CD14-positive monocyte (primary cell): ENCODE results near the gene NCOR2. TPM values are rescaled to one million over a fixed set of nuclear protein-coding genes. Genes with fewer than 3 reads are reported as not detected.
A peak's percentile ranks its signal among the peaks of the same experiment; 100 is the strongest.

ENCODE experiments used
- DNase-seq, 3 donors: peaks; one replicate each; pipeline ENCODE4 v3.0.0-alpha.2; 2011 to 2022
- H2AFZ ChIP-seq: 2 replicates; pipeline ENCODE4 v1.6.0; 2012; ENCODE audit warnings: mild to moderate bottlenecking, low read depth, low read length, inconsistent platforms; ENCODE audit not compliant: insufficient read depth, poor library complexity, severe bottlenecking
- H3K27ac ChIP-seq, 2 donors: 1 replicate in 1 of 2; 2 replicates in 1 of 2; pipeline ENCODE4 v1.5.1; 2012 to 2013; ENCODE audit warnings: low read length in 2 of 2, control low read depth in 1 of 2, inconsistent platforms in 1 of 2, low read depth in 1 of 2, mild to moderate bottlenecking in 1 of 2
- H3K27me3 ChIP-seq, 2 donors: one replicate each; pipeline versions ENCODE4 v1.6.0 to v1.6.1; 2011 to 2013; ENCODE audit warnings: low read length in 2 of 2; ENCODE audit not compliant: control insufficient read depth in 2 of 2, insufficient read depth in 2 of 2
- H3K36me3 ChIP-seq, 2 donors: replicated peaks in 1 of 2; 1 replicate in 1 of 2; 2 replicates in 1 of 2; pipeline versions ENCODE4 v1.5.1 to v1.6.1; 2012 to 2013; ENCODE audit warnings: low read length in 2 of 2, control low read depth in 1 of 2, inconsistent platforms in 1 of 2, mild to moderate bottlenecking in 1 of 2; ENCODE audit not compliant: insufficient read depth in 2 of 2, control insufficient read depth in 1 of 2
- H3K4me1 ChIP-seq, 2 donors: 1 replicate in 1 of 2; 2 replicates in 1 of 2; pipeline versions ENCODE4 v1.5.1 to v1.6.1; 2012 to 2013; ENCODE audit warnings: low read length in 2 of 2, control low read depth in 1 of 2, inconsistent platforms in 1 of 2, mild to moderate bottlenecking in 1 of 2, moderate library complexity in 1 of 2; ENCODE audit not compliant: insufficient read depth in 2 of 2, control insufficient read depth in 1 of 2
- H3K4me2 ChIP-seq: replicated peaks from 2 replicates; pipeline ENCODE3; 2012; ENCODE audit warnings: low read length, moderate library complexity, mild to moderate bottlenecking; ENCODE audit not compliant: poor library complexity, severe bottlenecking; ENCODE audit errors: extremely low read depth
- H3K4me3 ChIP-seq, 3 experiments: fragments of 200-600 bp in 1 of 3; sonication (generic) in 1 of 3; replicated peaks in 1 of 3; 1 replicate in 2 of 3; 2 replicates in 1 of 3; pipeline ENCODE4 v1.5.1; 2011 to 2013; ENCODE audit warnings: low read length in 3 of 3, mild to moderate bottlenecking in 3 of 3, control low read depth in 2 of 3, low read depth in 2 of 3, inconsistent platforms in 1 of 3, moderate library complexity in 1 of 3
- H3K79me2 ChIP-seq: 2 replicates; pipeline ENCODE4 v1.6.0; 2012; ENCODE audit warnings: mild to moderate bottlenecking, control low read depth, inconsistent platforms, low read length, moderate library complexity; ENCODE audit not compliant: insufficient read depth
- H3K9ac ChIP-seq: 2 replicates; pipeline ENCODE4 v1.6.0; 2017; ENCODE audit warnings: low read length, mild to moderate bottlenecking; ENCODE audit not compliant: insufficient read depth, poor library complexity, severe bottlenecking
- H3K9me3 ChIP-seq, 2 donors: replicated peaks in 1 of 2; 1 replicate in 1 of 2; 2 replicates in 1 of 2; pipeline versions ENCODE4 v1.5.1 to v1.6.1; 2012 to 2013; ENCODE audit warnings: low read length in 2 of 2, control low read depth in 1 of 2; ENCODE audit not compliant: control insufficient read depth in 1 of 2, insufficient read depth in 1 of 2
- H4K20me1 ChIP-seq: 2 replicates; pipeline ENCODE4 v1.6.0; 2012; ENCODE audit warnings: mild to moderate bottlenecking, low read length, control low read depth, moderate library complexity; ENCODE audit not compliant: insufficient read depth
- H3K27ac Mint-ChIP-seq, 7 donors: one replicate each; pipeline ENCODE4 v1.8.0; 2020; ENCODE audit warnings: mild to moderate bottlenecking in 7 of 7, mixed read lengths in 7 of 7, moderate library complexity in 6 of 7, inconsistent platforms in 2 of 7
- H3K27me3 Mint-ChIP-seq, 3 donors: one replicate each; pipeline ENCODE4 v1.8.0; 2021 to 2022; ENCODE audit warnings: low read depth in 3 of 3, mild to moderate bottlenecking in 3 of 3, mixed read lengths in 3 of 3, moderate library complexity in 3 of 3, inconsistent platforms in 1 of 3
- H3K36me3 Mint-ChIP-seq, 2 donors: one replicate each; pipeline ENCODE4 v1.8.0; 2020; ENCODE audit warnings: mixed read lengths in 2 of 2, inconsistent platforms in 1 of 2, mild to moderate bottlenecking in 1 of 2
- H3K4me1 Mint-ChIP-seq: one replicate; pipeline ENCODE4 v1.8.0; 2020; ENCODE audit warnings: mild to moderate bottlenecking, mixed read lengths
- H3K4me3 Mint-ChIP-seq, 2 donors: one replicate each; pipeline ENCODE4 v1.8.0; 2020; ENCODE audit warnings: mild to moderate bottlenecking in 2 of 2, mixed read lengths in 2 of 2, moderate library complexity in 1 of 2
- H3K9me3 Mint-ChIP-seq, 7 donors: one replicate each; pipeline ENCODE4 v1.8.0; 2020 to 2022; ENCODE audit warnings: mixed read lengths in 7 of 7, mild to moderate bottlenecking in 6 of 7, moderate library complexity in 6 of 7, inconsistent platforms in 2 of 7
- CTCF ChIP-seq: fragments of 200-600 bp; IDR thresholded peaks from one replicate; pipeline ENCODE4 v1.8.0; 2022; ENCODE audit warnings: antibody characterized with exemption, mild to moderate bottlenecking
- WGBS: methylation state at CpG from one replicate; pipeline ENCODE4 v1.1.5; 2013; ENCODE audit warnings: missing lambda C conversion rate; ENCODE audit not compliant: insufficient coverage; 5-methylcytosine and 5-hydroxymethylcytosine counted together
- intact Hi-C, 2 donors: fragments of 100-400 bp; cut with micrococcal nuclease; formaldehyde crosslinking; loops; one replicate each; pipeline versions ENCODE4 v1.15.0 to v1.15.1; 2023
- polyA plus RNA-seq, 3 donors: library from polyadenylated mRNA; depleted of rRNA in 1 of 3; unstranded in 2 of 3; stranded (reverse) in 1 of 3; fragments of 300-500 nt in 2 of 3; fragments of >200 nt in 1 of 3; fragmentation: Illumina TruSeq in 2 of 3; gene quantifications; 1 replicate in 2 of 3; 2 replicates in 1 of 3; pipeline ENCODE4 v1.2.3, GENCODE V29; 2012 to 2021

The NCOR2 gene
- polyA plus RNA-seq, 3 donors: 4.7 to 46.8 (median 5.5) TPM

GRCh38 chr12:124524231-124524925, 43.0 kb downstream of the NCOR2 start:
- Mint-ChIP-seq H3K36me3 (peaks cover 64 to 83% of the 10 kb centered on the region in 2 donors), H3K4me1 (peaks cover 31% of the 10 kb centered on the region), H3K9me3 (no peaks in the 10 kb centered on the region), H3K4me3 (no peak overlapping the region), H3K27me3 (peaks cover 0 to 2% (median 1%) of the 10 kb centered on the region in 3 donors), H3K27ac (peak overlapping the region in 3 of 7 donors; percentile 8 to 41 (median 37))
- Histone ChIP-seq H3K9me3 (no peaks in the 10 kb centered on the region), H3K4me3 (no peak overlapping the region), H3K4me1 (peaks cover 9 to 12% of the 10 kb centered on the region in 2 donors), H3K9ac (no peak overlapping the region), H3K79me2 (peaks cover 94% of the 10 kb centered on the region), H3K36me3 (peaks cover 11 to 60% of the 10 kb centered on the region in 2 donors), H4K20me1 (peaks cover 99% of the 10 kb centered on the region), H3K27me3 (no peaks in the 10 kb centered on the region), H3K27ac (no peak overlapping the region), H3K4me2 (no peak overlapping the region), H2AFZ (no peak overlapping the region)
- WGBS: 95% methylated on average over 9 of the region's 13 CpGs
- intact Hi-C loops: no loop called here
- TF ChIP-seq CTCF: no peak
- peak in 1 of 3 donors; percentile 44 for DNase-seq

- Mint-ChIP-seq H3K4me1 (peaks cover 44% of the 10 kb centered on the region), H3K4me3 (no peak overlapping the region), H3K9me3 (no peaks in the 10 kb centered on the region), H3K27me3 (peaks cover 4 to 10% (median 4%) of the 10 kb centered on the region in 3 donors), H3K36me3 (peaks cover 66 to 77% of the 10 kb centered on the region in 2 donors), H3K27ac (peak overlapping the region in 1 of 7 donors; percentile 81)
- Histone ChIP-seq H3K4me3 (no peak overlapping the region), H4K20me1 (peaks cover 100% of the 10 kb centered on the region), H3K79me2 (peaks cover 96% of the 10 kb centered on the region), H2AFZ (no peak overlapping the region), H3K9me3 (no peaks in the 10 kb centered on the region), H3K27ac (no peak overlapping the region), H3K9ac (no peak overlapping the region), H3K36me3 (peaks cover 8 to 52% of the 10 kb centered on the region in 2 donors), H3K27me3 (no peaks in the 10 kb centered on the region), H3K4me1 (peaks cover 22 to 25% of the 10 kb centered on the region in 2 donors), H3K4me2 (no peak overlapping the region)
- WGBS: 76% methylated on average over 8 of the region's 12 CpGs
- no peak for TF ChIP-seq CTCF
- DNase-seq: no peak
- intact Hi-C loops: no loop called here
Observed at GRCh38 chr12:124523071-124523470, 44.3 kb downstream of the NCOR2 start.
